Caco-2 (cell line): ENCODE measurements around the gene CCDC136. TPM values are rescaled to one million over a fixed set of nuclear protein-coding genes. Genes with fewer than 3 reads are reported as not detected.

Source experiments
- BruUV-seq: library from RNA; stranded (reverse); fragments of 400-500 nt; replicated peaks from 2 replicates; lab custom pipeline; 2021; lab: Mats Ljungman, UMichigan
- CTCF ChIA-PET: fragments of 300-600 bp; sonication (Branson Sonifier 250); formaldehyde crosslinking; loops from one replicate; lab custom pipeline; 2022; ENCODE audit warnings: antibody characterized with exemption; lab: Charles Lee
- POLR2A ChIA-PET: fragments of 300-600 bp; sonication (Branson Sonifier 250); formaldehyde crosslinking; loops from one replicate; lab custom pipeline; 2022; ENCODE audit warnings: antibody characterized with exemption; lab: Charles Lee
- DNase-seq, 2 experiments: peaks; one replicate each; pipeline versions ENCODE4 v3.0.0 to v3.0.0-alpha.2; 2020 to 2022
- H3K27me3 ChIP-seq: replicated peaks from 2 replicates; pipeline ENCODE4 v1.6.0; 2011; ENCODE audit warnings: low read length; ENCODE audit not compliant: control insufficient read depth, insufficient read depth
- H3K36me3 ChIP-seq: 2 replicates; pipeline ENCODE4 v1.5.1; 2011; ENCODE audit warnings: low read length; ENCODE audit not compliant: control insufficient read depth, insufficient read depth
- H3K4me1 ChIP-seq: fragments of 250-450 bp; sonication (Bioruptor Pico); 2 replicates; pipeline ENCODE4 v1.5.1; 2020; ENCODE audit warnings: mild to moderate bottlenecking
- H3K4me3 ChIP-seq: 2 replicates; pipeline ENCODE4 v1.5.1; 2011; ENCODE audit warnings: low read depth, mild to moderate bottlenecking, control low read depth, low read length
- H3K9me3 ChIP-seq: fragments of 250-450 bp; sonication (Bioruptor Pico); 2 replicates; pipeline ENCODE4 v1.5.1; 2020; ENCODE audit warnings: mild to moderate bottlenecking, moderate library complexity
- H3K27ac Mint-ChIP-seq: one replicate; pipeline ENCODE4 v1.8.0; 2022; ENCODE audit warnings: mixed read lengths; ENCODE audit not compliant: unreplicated experiment
- H3K27me3 Mint-ChIP-seq: one replicate; pipeline ENCODE4 v1.8.0; 2022; ENCODE audit warnings: mixed read lengths; ENCODE audit not compliant: insufficient read depth, unreplicated experiment
- H3K36me3 Mint-ChIP-seq: one replicate; pipeline ENCODE4 v1.8.0; 2022; ENCODE audit warnings: mild to moderate bottlenecking, mixed read lengths; ENCODE audit not compliant: insufficient read depth, unreplicated experiment
- H3K4me1 Mint-ChIP-seq: one replicate; pipeline ENCODE4 v1.8.0; 2022; ENCODE audit warnings: low read depth, mixed read lengths; ENCODE audit not compliant: unreplicated experiment
- H3K4me3 Mint-ChIP-seq: one replicate; pipeline ENCODE4 v1.8.0; 2022; ENCODE audit warnings: mild to moderate bottlenecking, moderate library complexity, mixed read lengths; ENCODE audit not compliant: unreplicated experiment
- H3K9me3 Mint-ChIP-seq: one replicate; pipeline ENCODE4 v1.8.0; 2022; ENCODE audit warnings: mixed read lengths; ENCODE audit not compliant: unreplicated experiment
- CTCF ChIP-seq, 2 experiments: fragments of 200-600 bp in 1 of 2; IDR thresholded peaks; 1 replicate in 1 of 2; 2 replicates in 1 of 2; pipeline versions ENCODE4 v1.5.1 to v1.8.0; 2011 to 2022; ENCODE audit warnings: antibody characterized with exemption in 1 of 2, control low read depth in 1 of 2, inconsistent platforms in 1 of 2, low read depth in 1 of 2, low read length in 1 of 2, mild to moderate bottlenecking in 1 of 2, moderate library complexity in 1 of 2; ENCODE audit not compliant: insufficient read depth in 1 of 2, severe bottlenecking in 1 of 2, unreplicated experiment in 1 of 2
- intact Hi-C: fragments of 100-400 bp; cut with micrococcal nuclease; formaldehyde crosslinking; loops from one replicate; pipeline ENCODE4 v1.10.0; 2022; ENCODE audit not compliant: unreplicated experiment
- total RNA-seq: library from RNA; stranded (reverse); gene quantifications from 2 replicates; pipeline ENCODE4 v1.2.3, GENCODE V29; 2022

CCDC136 gene
- total RNA-seq, 1 experiment from 2014 or later: 10.2 TPM

GRCh38 chr7:128847721-128848211 is 56.0 kb downstream of the CCDC136 start:
- Histone ChIP-seq H3K4me1 (no peaks in the 10 kb centered on the region), H3K9me3 (no peaks in the 10 kb centered on the region), H3K27me3 (no peaks in the 10 kb centered on the region), H3K36me3 (no peaks in the 10 kb centered on the region; the same call in 1 of the 2 replicates), H3K4me3 (no peak overlapping the region)
- DNase-seq: no peak
- intact Hi-C loops: no loop called here
- H3K36me3 Mint-ChIP-seq: peaks cover 42% of the 10 kb centered on the region
- BruUV-seq: no TSS peak
- H3K27ac Mint-ChIP-seq: no peak overlapping the region
- H3K4me1 Mint-ChIP-seq: no peaks in the 10 kb centered on the region
- POLR2A ChIA-PET: no interaction called here
- CTCF ChIA-PET: interaction anchor here (0.6 kb wide), 1 partner anchor 17 kb away, joined by 3 read pairs; no protein-coding TSS in a partner anchor
- TF ChIP-seq CTCF (IDR thresholded peaks at IDR 0.05; ENCODE audit: insufficient read depth in 1 of 2, low read depth in 1 of 2, low read length in 1 of 2, severe bottlenecking in 1 of 2, unreplicated experiment in 1 of 2): no peak
- H3K9me3 Mint-ChIP-seq: no peaks in the 10 kb centered on the region
- H3K27me3 Mint-ChIP-seq: no peaks in the 10 kb centered on the region
- H3K4me3 Mint-ChIP-seq: no peak overlapping the region

- POLR2A ChIA-PET: no interaction called here
- CTCF ChIA-PET: no interaction called here
- intact Hi-C loops: no loop called here
- Mint-ChIP-seq H3K27me3 (no peaks in the 10 kb centered on the region), H3K4me3 (no peak overlapping the region), H3K27ac (no peak overlapping the region), H3K36me3 (peaks cover 48% of the 10 kb centered on the region), H3K4me1 (no peaks in the 10 kb centered on the region), H3K9me3 (no peaks in the 10 kb centered on the region)
- Histone ChIP-seq H3K9me3 (no peaks in the 10 kb centered on the region), H3K4me3 (no peak overlapping the region), H3K27me3 (no peaks in the 10 kb centered on the region), H3K4me1 (no peaks in the 10 kb centered on the region), H3K36me3 (no peaks in the 10 kb centered on the region; the same call in 1 of the 2 replicates)
- no peak for TF ChIP-seq CTCF (IDR thresholded peaks at IDR 0.05; ENCODE audit: insufficient read depth in 1 of 2, low read depth in 1 of 2, low read length in 1 of 2, severe bottlenecking in 1 of 2, unreplicated experiment in 1 of 2)
- no TSS peak for BruUV-seq
- no peak for DNase-seq
Observed at GRCh38 chr7:128848289-128849155, 56.8 kb downstream of the CCDC136 start.

GRCh38 chr7:128849156-128849515 is 57.4 kb downstream of the CCDC136 start:
- Histone ChIP-seq H3K4me1 (no peaks in the 10 kb centered on the region), H3K27me3 (no peaks in the 10 kb centered on the region), H3K4me3 (no peak overlapping the region), H3K9me3 (no peaks in the 10 kb centered on the region), H3K36me3 (no peaks in the 10 kb centered on the region; the same call in 1 of the 2 replicates)
- H3K4me1 Mint-ChIP-seq: no peaks in the 10 kb centered on the region
- TSS peak; percentile 16 for BruUV-seq
- no peaks in the 10 kb centered on the region for H3K27me3 Mint-ChIP-seq
- ChIA-PET POLR2A (no interaction called here), CTCF (no interaction called here)
- no peak overlapping the region for H3K4me3 Mint-ChIP-seq
- H3K27ac Mint-ChIP-seq: no peak overlapping the region
- TF ChIP-seq CTCF (IDR thresholded peaks at IDR 0.05; ENCODE audit: insufficient read depth in 1 of 2, low read depth in 1 of 2, low read length in 1 of 2, severe bottlenecking in 1 of 2, unreplicated experiment in 1 of 2): no peak
- DNase-seq: no peak
- H3K9me3 Mint-ChIP-seq: no peaks in the 10 kb centered on the region
- intact Hi-C loops: no loop called here
- peaks cover 48% of the 10 kb centered on the region for H3K36me3 Mint-ChIP-seq
